Kidney epithelial cell (primary cell): ENCODE results near the gene KRT75. TPM values are rescaled to one million over a fixed set of nuclear protein-coding genes. Genes with fewer than 3 reads are reported as not detected.

Experiments
- DNase-seq: peaks from one replicate; pipeline ENCODE4 v3.0.0-alpha.2; 2010; ENCODE audit warnings: low read depth
- H3K27me3 ChIP-seq: 2 replicates; pipeline ENCODE4 v1.6.0; 2011; ENCODE audit warnings: low read length; ENCODE audit not compliant: control insufficient read depth, insufficient read depth
- H3K36me3 ChIP-seq: 2 replicates; pipeline ENCODE4 v1.5.1; 2011; ENCODE audit warnings: low read length; ENCODE audit not compliant: control insufficient read depth, insufficient read depth
- H3K4me3 ChIP-seq: 2 replicates; pipeline ENCODE4 v1.5.1; 2011; ENCODE audit warnings: low read depth, mild to moderate bottlenecking, control low read depth, low read length
- total RNA-seq: library from RNA; depleted of rRNA; stranded (reverse); fragments of >200 nt; gene quantifications from 2 replicates; pipeline ENCODE4 v1.2.3, GENCODE V29; 2015
- TF ChIP-seq, protein P1 (sequence below): IDR thresholded peaks from 2 replicates; pipeline ENCODE4 v1.5.1; 2011; ENCODE audit warnings: mild to moderate bottlenecking, moderate library complexity, low read length, control low read depth, inconsistent platforms; ENCODE audit not compliant: insufficient read depth, poor library complexity, severe bottlenecking

The KRT75 gene
- total RNA-seq, 1 donor from 2014 or later, result not detected

- no peak overlapping the region for H3K4me3 ChIP-seq
- TF ChIP-seq, protein P1, sequence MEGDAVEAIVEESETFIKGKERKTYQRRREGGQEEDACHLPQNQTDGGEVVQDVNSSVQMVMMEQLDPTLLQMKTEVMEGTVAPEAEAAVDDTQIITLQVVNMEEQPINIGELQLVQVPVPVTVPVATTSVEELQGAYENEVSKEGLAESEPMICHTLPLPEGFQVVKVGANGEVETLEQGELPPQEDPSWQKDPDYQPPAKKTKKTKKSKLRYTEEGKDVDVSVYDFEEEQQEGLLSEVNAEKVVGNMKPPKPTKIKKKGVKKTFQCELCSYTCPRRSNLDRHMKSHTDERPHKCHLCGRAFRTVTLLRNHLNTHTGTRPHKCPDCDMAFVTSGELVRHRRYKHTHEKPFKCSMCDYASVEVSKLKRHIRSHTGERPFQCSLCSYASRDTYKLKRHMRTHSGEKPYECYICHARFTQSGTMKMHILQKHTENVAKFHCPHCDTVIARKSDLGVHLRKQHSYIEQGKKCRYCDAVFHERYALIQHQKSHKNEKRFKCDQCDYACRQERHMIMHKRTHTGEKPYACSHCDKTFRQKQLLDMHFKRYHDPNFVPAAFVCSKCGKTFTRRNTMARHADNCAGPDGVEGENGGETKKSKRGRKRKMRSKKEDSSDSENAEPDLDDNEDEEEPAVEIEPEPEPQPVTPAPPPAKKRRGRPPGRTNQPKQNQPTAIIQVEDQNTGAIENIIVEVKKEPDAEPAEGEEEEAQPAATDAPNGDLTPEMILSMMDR, result no peak
- no peaks in the 10 kb centered on the region for H3K36me3 ChIP-seq
- DNase-seq, result no peak
- peaks cover 2% of the 10 kb centered on the region for H3K27me3 ChIP-seq
These were observed 8.1 kb downstream of the KRT75 start for GRCh38 chr12:52426034-52426433.

- Histone ChIP-seq H3K27me3 (peaks cover 2% of the 10 kb centered on the region), H3K4me3 (no peak overlapping the region), H3K36me3 (no peaks in the 10 kb centered on the region)
- TF ChIP-seq, protein P1, result no peak
- no peak for DNase-seq
These were observed 8.7 kb downstream of the KRT75 start for GRCh38 chr12:52425466-52425865.

DNA sequence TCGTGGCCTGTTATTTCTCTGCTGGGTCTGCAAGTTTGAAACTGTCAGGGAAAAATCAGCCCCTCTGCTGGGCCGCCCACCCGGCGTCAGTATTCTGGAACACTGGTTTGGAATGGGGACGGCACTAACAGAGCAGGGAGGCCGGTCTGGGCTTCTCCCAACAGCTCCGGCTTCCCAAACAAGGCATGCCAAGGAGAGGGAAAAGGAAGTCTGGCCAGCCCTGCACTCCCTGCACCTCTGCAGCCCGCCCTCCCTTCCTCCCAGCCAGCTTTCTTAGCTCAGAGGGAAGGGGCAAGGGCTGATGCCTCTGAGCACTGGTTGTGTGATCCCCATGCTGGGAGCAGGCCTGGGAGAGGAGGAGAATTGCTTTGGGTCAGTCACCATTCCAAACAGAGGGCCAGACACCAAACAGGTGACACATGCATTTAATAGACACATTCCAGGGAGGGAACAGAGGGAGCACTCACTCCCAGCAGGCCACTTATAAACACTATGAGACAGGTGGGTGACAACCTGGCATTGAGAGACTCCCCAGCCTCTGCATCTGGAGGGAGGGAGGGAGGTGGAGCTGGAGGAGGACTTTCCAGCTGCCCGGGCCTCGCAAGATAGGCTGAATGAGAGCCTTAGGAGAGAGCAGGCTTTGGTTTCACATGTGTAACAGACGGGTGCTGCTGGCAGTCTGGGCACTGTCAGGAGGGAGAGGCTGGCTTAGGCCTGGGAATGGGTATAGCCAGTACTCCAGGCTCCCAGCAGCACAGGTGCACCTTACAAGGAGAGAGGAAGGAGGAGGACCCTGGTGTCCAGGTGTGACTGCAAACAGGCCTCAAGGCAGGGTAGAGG is 10.3 kb downstream of the KRT75 start:
- Histone ChIP-seq H3K36me3 (no peaks in the 10 kb centered on the region), H3K4me3 (no peak overlapping the region), H3K27me3 (peaks cover 2% of the 10 kb centered on the region)
- no peak for DNase-seq
- TF ChIP-seq, protein P1, result no peak

DNA sequence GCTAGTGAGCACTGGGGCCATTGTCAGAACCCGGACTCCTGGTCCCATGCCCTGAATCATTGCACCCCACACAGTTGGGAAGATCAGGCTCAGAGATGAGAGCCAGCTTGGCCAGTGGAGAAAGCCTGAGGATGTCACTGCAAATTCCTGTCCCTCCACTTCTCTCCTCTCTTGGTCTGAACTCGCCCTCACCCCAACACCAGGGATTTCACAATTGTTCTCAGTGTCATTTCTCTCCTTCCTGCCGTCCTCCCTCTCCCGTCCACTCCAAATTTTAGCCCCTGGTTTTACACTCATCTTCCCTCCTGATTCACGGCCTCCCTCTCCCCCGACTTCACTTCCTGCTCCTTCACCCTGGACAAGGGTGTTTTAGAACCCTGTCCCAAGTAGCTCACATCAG is 11.1 kb downstream of the KRT75 start:
- DNase-seq, result no peak
- TF ChIP-seq, protein P1, result no peak
- Histone ChIP-seq H3K36me3 (no peaks in the 10 kb centered on the region), H3K4me3 (no peak overlapping the region), H3K27me3 (peaks cover 2% of the 10 kb centered on the region)

- TF ChIP-seq, protein P1, result no peak
- no peak for DNase-seq
- Histone ChIP-seq H3K4me3 (no peak overlapping the region), H3K27me3 (peaks cover 2% of the 10 kb centered on the region), H3K36me3 (no peaks in the 10 kb centered on the region)
These were observed 14.5 kb downstream of the KRT75 start for GRCh38 chr12:52419656-52420055.
